Panc1 (cell line): ENCODE results near the gene KCNQ4.

ENCODE experiments used
- CTCF ChIP-seq: fragments of 450-650 bp; IDR thresholded peaks from 2 replicates; pipeline ENCODE4 v1.5.1; 2017; ENCODE audit warnings: mild to moderate bottlenecking
- REST ChIP-seq, 2 experiments: IDR thresholded peaks; 2 replicates each; pipeline ENCODE4 v1.6.1; 2011 to 2012; ENCODE audit warnings: low read depth in 2 of 2, control low read depth in 1 of 2, low read length in 1 of 2, mild to moderate bottlenecking in 1 of 2, moderate library complexity in 1 of 2; ENCODE audit not compliant: insufficient read depth in 1 of 2

DNA sequence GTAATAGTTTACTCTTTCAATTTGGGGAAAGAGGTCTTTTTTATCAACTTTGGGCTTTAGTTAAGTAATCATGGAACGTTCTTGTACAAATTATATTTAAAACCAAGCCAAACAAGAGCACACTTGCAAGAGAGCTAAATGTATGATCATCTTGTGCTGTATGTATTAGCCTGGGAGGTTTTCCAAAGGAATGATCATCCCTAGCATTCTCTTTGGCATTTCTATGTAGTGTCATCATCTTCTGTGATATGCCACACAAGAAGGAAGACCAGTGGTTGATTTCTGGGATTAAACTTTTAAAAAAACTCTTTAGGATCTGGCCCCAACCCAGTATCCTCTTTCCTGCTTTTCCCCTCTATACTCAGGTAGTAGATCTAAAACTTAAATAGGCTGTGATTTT is 38.4 kb upstream of the KCNQ4 start:
- no peak for TF ChIP-seq CTCF
- TF ChIP-seq REST (IDR thresholded peaks at IDR 0.05; ENCODE audit: insufficient read depth in 1 of 2, low read depth in 2 of 2, low read length in 1 of 2): no peak
